ENCODE data around the gene GPR68.

DNA sequence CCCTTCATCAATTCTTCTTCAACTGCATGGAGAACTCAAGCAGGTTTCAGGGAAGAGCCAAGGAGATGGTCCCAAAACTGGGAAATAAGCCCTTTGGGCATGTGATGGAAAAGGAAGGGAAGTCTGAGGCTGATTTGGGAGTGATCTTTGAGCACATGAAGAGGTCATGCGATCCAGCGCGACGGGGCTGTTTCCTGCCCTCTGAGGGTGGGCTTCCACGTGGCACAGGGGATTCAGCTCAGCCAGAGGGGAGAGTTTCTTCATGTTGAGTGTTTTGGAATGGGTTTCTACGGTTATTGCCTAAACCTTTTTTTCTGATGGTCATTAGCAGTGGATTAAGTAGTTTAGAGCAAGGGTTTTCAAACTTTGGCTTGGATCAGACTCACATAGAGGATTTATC is 30.2 kb downstream of the GPR68 start:
- TF ChIP-seq ZNF274 (IDR thresholded peaks at IDR 0.05; ENCODE audit: low read depth, low read length): no peak
- no peak for TF ChIP-seq YY1 (IDR thresholded peaks at IDR 0.05; ENCODE audit: insufficient read depth, insufficient read length)
- TF ChIP-seq SUZ12 (IDR thresholded peaks at IDR 0.05; ENCODE audit: extremely low read depth, insufficient read depth, insufficient read length): no peak
